Keratinocyte (primary cell): ENCODE measurements around the gene AHNAK2.

Source experiments
- CTCF ChIP-seq, 3 experiments: IDR thresholded peaks in 1 of 3; conservative IDR thresholded peaks in 1 of 3; optimal IDR thresholded peaks in 1 of 3; 2 replicates in 2 of 3; 3 replicates in 1 of 3; pipeline versions ENCODE3 to v1.5.1; 2011; ENCODE audit warnings: low read length in 3 of 3, mild to moderate bottlenecking in 3 of 3, moderate library complexity in 2 of 3, control low read depth in 1 of 3, inconsistent platforms in 1 of 3; ENCODE audit not compliant: insufficient read depth in 2 of 3; ENCODE audit errors: extremely low read depth in 1 of 3
- EZH2 ChIP-seq: IDR thresholded peaks from one replicate; pipeline ENCODE4 v1.6.1; 2012; ENCODE audit warnings: inconsistent platforms, mild to moderate bottlenecking, low read length, moderate library complexity

DNA sequence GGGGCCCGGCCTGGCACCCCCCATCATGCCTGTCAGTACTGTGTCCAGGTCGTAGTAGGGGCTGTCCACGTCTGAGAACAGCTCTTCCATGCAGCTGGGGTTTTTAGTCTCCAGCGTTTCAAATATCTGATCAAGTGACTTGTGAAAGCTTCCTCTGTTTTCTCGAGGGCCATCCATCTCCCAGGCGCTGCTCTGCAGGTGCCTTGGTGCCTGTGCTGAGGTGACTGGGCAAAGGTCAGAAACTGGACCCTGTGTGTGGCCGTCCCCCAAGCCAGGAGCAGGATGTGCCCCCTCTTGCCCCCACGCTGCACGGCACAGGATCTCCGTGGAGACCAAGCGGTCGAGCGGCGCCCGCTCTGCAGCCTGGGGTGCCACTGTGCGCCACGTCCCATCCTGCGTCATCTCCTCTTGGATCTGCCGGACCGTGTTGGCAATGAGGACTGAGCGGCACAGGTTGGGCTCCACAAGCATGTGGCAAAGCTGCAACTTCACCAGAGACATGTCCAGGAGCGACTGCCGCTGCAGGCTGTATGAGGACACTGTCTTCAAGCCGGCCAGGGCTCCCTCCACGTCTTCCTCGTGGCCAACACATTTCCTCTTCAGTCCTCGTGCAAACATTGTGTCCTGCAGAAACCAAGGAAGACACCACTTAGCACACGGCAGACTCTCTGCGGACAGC is 33.3 kb upstream of the AHNAK2 start:
- TF ChIP-seq CTCF (optimal IDR thresholded peaks at IDR 0.05 in 1 of 3, IDR thresholded peaks at IDR 0.05 in 1 of 3, conservative IDR thresholded peaks at IDR 0.05 in 1 of 3; ENCODE audit: extremely low read depth in 1 of 3, insufficient read depth in 2 of 3, low read length in 3 of 3) = no peak
- TF ChIP-seq EZH2 = no peak
